Measurements from ENCODE around the gene HEG1.
"Not testable (repeated sequence)": the region's sequence is repeated elsewhere in the genome, so short reads cannot be mapped to it uniquely, and the experiment has no call there.

The HEG1 gene

GRCh38 chr3:124978627-124979026, 77.2 kb downstream of the HEG1 start:
- DNase-seq = no peak

- no peak for DNase-seq
These were observed 79.4 kb downstream of the HEG1 start for GRCh38 chr3:124976383-124976782.

DNA sequence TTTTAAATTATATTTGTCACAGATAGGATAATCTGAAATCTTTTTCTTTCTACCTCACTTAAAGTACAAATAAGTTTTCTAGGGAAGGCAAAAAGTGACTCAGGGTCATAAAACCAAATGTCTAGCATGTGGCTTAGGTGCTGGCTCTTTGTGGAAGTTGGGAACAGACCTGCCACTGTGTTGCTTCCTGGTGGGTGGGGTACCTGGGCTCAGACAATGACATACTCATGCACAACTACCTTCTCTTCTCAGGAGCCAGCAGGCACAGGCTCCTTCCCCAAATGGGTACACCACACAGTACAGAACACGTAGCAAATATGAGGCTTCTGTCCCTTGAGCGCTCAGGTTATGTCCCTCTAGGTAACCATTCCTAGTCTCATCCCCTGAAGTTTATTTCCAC, 81.1 kb downstream of the HEG1 start:
- DNase-seq = no peak

DNA sequence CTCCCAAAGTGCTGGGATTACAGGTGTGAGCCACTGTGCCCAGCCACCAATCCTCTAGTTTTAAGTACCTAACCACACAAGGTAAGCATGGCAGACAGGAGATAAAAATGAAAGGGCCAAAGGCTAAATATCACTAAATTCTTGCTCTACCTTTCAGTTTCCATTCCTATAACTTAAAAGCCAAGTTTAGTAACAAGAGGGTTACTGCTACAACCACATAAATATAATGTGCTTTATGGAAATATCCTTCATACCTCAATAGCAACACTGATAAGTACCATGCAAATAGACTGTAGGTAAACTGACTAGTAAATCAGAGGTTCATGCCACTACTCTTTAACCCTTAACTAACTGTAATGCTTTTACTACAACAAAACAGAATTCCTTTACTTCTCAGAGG, 82.5 kb downstream of the HEG1 start:
- DNase-seq = no peak

GRCh38 chr3:124972457-124972856, 83.3 kb downstream of the HEG1 start:
- no peak for DNase-seq

GRCh38 chr3:124969963-124970722, 85.7 kb downstream of the HEG1 start:
- DNase-seq = no peak

DNA sequence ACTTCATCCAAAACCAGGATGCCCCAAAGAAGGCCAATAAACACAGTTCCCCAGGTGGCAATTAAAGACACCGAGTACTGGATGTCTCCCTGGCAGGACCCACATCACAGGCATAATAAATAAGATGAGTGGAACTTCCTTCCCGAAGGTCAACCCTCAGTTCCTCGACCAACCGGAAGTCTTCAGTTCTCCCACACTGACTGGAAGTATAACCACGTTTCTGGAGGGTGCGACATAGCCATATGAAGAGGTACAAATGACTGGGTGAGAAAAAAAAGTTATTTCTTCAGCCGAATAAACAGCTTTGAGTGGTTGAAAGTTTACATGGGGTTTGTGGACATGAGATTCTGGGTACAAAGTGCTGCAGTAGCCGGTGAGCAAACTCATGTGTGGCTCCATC, 86.6 kb downstream of the HEG1 start:
- no peak for DNase-seq

DNA sequence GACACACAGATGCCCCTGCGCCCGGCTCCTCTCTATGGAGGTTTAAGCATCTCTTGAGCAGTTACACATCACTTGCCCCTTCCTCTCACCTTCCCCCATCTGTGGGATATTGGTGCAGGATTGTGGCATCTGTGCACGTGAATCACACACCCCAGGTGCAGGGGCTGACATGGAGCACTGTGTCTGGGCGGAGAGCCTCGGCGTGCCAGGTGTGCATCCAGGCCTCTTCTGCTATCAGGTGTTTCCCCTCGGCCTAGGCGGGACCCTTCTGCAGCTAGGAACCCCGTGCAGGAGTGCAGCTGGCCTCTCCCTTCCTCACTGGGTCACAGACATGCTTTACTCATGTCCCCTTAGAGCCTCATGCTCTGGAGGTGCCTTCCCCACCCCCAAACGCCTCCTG, 87.8 kb downstream of the HEG1 start:
- DNase-seq = no peak

- DNase-seq = no peak
These were observed 89.0 kb downstream of the HEG1 start for GRCh38 chr3:124966521-124967445.

GRCh38 chr3:124965413-124965812, 90.4 kb downstream of the HEG1 start:
- DNase-seq = no peak

- DNase-seq = no peak
These were observed 91.4 kb downstream of the HEG1 start for GRCh38 chr3:124964387-124964786.

DNA sequence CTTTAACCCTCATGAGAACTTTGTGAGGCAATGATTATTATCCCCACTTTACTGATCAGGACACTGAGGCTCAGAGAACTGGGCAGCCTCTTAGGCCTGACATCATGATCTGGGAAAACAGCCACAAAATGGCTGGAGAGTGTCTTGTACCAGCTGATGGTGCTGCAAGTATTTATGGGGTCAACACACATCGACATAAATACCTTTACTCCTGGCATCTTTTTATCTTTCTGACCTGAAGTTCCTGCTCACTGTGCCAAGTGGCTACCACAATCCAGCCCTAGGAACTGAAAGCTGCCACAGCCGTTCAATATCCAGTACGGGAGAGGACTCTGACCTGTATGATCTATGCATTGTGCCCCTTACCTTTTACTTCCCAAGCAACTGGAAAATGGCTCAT, 92.0 kb downstream of the HEG1 start:
- no peak for DNase-seq

DNA sequence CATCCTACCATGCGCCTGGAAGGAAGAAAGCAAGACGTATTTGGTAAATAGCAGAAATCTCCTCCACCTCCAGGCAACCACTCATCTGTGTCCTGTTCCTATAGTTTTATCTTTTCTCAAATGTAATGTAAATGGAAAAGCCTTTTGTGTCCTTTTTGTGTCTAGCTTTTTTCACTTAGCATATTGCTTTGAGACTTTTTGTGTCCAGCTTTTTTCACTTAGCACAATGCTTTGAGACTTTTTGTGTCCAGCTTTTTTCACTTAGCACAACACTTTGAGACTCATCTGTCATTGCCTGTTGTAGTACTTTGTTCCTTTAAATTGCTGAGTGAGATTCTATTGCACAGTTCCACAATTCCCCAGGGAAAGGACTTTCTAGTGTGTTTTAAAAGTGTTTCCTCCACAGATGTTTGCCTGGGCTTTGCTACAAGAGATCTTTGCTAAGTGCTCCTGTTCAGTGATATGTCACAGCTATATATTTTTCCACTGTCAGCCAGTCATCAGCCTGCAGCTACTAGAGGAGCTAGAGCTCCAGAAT, 93.3 kb downstream of the HEG1 start:
- DNase-seq = no peak

GRCh38 chr3:124960698-124961097, 95.1 kb downstream of the HEG1 start:
- DNase-seq = no peak

GRCh38 chr3:124960105-124960504, 95.7 kb downstream of the HEG1 start:
- DNase-seq = no peak

- DNase-seq = not testable (repeated sequence)
These were observed 97.8 kb downstream of the HEG1 start for GRCh38 chr3:124957951-124958350.

GRCh38 chr3:124952282-124952855, 103.4 kb downstream of the HEG1 start:
- DNase-seq = no peak

GRCh38 chr3:124951511-124952281, 104.1 kb downstream of the HEG1 start:
- no peak for DNase-seq

DNA sequence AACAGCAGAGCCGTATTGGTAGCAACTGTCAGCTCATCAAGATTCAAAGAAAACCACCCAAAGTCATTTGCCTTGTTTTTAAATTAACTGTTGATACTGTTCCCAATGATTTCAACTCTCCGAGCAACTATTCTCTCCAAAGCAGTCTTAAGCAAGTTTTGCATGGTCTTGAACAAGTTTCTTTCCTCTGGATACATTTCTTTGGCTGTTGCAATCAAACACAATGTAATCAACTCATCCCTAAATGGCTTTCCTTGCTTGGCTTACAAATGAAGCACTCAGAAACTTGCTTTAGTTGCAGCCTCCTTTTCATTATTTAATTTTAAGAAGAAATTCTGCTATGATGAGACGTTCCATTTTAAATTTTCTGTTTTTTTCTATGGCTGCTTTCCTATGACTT, 105.8 kb downstream of the HEG1 start:
- DNase-seq = no peak

DNA sequence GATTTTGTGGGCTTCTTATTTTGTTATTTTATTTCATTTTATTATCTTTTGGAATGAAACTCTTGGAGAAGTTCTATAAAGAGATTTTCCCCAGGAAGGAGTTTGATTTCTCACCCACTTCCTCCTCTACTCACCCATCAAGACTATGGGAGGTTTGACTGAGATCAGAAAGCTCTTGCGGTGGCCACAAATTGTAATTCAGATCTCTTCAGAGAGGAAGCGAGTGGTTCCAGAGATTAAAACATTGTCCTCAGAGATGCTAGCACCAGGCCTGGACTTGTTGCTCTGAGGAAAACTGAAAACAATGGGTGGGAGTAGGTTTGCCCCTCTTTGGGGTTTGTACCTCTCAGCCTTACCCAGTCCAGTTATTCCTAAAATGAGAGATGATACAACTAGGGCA, 113.2 kb downstream of the HEG1 start:
- no peak for DNase-seq

DNA sequence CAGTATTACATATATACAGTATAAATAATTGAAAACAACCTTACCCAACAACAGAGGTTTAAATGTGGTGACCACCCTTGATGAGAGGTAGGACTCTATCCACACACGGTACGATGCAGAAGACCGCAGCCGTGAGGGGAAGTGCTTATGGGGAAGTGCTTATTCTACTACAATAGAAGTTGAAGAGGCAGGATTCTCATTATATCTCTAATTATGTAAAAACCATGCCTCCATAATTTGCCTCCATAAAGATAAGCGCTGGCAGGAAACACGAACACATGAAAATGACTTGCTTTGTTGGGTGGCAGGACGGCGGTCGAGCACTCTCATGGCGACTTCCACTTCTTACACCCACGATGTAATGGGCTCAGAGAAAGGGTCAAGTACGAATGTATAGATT, 114.0 kb downstream of the HEG1 start:
- no peak for DNase-seq

DNA sequence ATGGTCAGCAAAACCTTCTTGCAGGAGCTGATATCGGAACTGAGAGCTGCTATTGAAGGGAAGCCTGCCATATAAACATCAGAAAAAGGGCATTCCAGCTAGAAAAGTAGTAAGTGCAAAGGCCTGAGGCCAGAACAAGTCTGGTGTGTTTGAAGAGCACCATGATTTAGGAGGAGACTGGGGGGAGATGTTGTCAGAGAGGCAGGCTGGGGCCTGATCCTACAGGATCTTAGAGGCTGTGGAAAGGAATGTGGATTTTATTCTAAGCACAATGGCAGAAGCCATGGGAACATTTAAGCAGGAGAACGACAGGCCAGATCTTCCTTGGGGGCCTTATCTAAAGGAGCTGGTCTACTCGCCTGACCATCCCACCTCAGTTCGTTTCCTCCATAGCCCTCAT, 116.1 kb downstream of the HEG1 start:
- DNase-seq = no peak

DNA sequence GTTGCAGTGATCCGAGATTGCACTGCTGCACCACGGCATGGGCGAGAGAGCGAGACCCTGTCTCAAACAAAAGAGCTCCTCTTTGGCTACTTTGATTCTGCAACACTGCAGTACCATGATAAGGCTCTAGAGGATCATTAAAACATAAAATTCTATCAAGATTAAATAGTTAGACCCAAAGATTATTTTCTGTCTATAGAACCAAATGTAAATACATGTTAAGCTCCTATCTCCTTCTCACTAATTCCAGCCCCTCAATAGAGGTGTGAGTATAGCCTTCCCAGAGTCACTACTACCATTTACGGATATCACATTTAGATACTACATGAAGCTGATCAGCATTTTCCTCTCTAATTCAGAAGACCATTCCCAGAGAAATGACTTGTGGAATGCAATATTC, 116.9 kb downstream of the HEG1 start:
- no peak for DNase-seq

Data from stimulated activated CD4-positive, alpha-beta T cell treated with anti-CD3 and anti-CD28 coated beads, Interleukin-15, amount 100 ng/mL, for 24 hours (primary cell).